Activated CD4-positive, alpha-beta T cell treated with anti-CD3 and anti-CD28 coated beads for 36 hours (primary cell): ENCODE data around the gene CLDN15. TPM values are rescaled to one million over a fixed set of nuclear protein-coding genes. Genes with fewer than 3 reads are reported as not detected.

Experiments
- ATAC-seq: fragments of 200-7000 bp; cut with Tn5 transposase; one replicate; pipeline ENCODE4 v1.10.0; 2021; ENCODE audit warnings: mild to moderate bottlenecking, moderate library complexity
- CTCF ChIA-PET: fragments of 350-600 bp; sonication (Branson Sonifier 250); formaldehyde crosslinking; loops from one replicate; lab custom pipeline; 2021; ENCODE audit warnings: antibody characterized with exemption; lab: Charles Lee
- POLR2A ChIA-PET: fragments of 350-600 bp; sonication (Branson Sonifier 250); formaldehyde crosslinking; loops from one replicate; lab custom pipeline; 2021; ENCODE audit warnings: antibody characterized with exemption, inconsistent platforms; lab: Charles Lee
- DNase-seq: peaks from one replicate; pipeline ENCODE4 v3.0.0-alpha.2; 2020
- H3K27ac Mint-ChIP-seq: one replicate; pipeline ENCODE4 v1.8.0; 2021; ENCODE audit warnings: mixed read lengths
- H3K27me3 Mint-ChIP-seq: one replicate; pipeline ENCODE4 v1.8.0; 2021; ENCODE audit warnings: mixed read lengths
- H3K36me3 Mint-ChIP-seq: one replicate; pipeline ENCODE4 v1.8.0; 2021; ENCODE audit warnings: low read depth, mixed read lengths
- H3K4me1 Mint-ChIP-seq: one replicate; pipeline ENCODE4 v1.8.0; 2021; ENCODE audit warnings: mixed read lengths
- H3K4me3 Mint-ChIP-seq: one replicate; pipeline ENCODE4 v1.8.0; 2021; ENCODE audit warnings: mild to moderate bottlenecking, moderate library complexity, mixed read lengths
- H3K9me3 Mint-ChIP-seq: one replicate; pipeline ENCODE4 v1.8.0; 2021; ENCODE audit warnings: low read depth, mixed read lengths
- intact Hi-C, 2 experiments: fragments of 100-400 bp; cut with DNase I in 1 of 2; cut with micrococcal nuclease in 1 of 2; formaldehyde crosslinking; loops; one replicate each; pipeline versions ENCODE4 v1.14.2 to v1.15.1; 2022 to 2024; cut with DNase I, micrococcal nuclease
- total RNA-seq, 2 experiments: library from RNA; stranded (reverse); gene quantifications; one replicate each; pipeline ENCODE4 v1.2.3, GENCODE V29; 2021

CLDN15 gene
- total RNA-seq, 2 experiments from 2014 or later: 16.4 to 17.2 TPM

DNA sequence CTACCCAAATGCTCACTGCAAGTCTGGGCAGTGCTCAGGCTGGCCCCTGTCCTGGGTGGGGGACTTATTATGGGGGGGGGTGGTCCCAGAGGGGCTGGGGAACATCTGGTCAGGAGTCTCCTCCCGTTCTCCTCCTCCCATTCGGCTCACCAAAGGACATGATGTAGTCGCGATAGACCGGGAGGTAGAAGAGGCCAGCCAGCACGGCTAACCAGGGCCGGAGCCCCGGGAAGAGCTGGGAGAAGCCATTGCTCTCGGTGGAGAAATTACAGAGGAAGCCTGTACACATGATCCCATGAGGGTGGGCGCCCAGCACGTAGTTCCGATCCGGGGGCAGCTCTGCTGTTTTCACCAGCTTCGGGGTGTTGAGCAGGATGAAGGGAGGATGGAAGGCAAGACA lies 39.1 kb downstream of the CLDN15 start:
- no peaks in the 10 kb centered on the region for H3K36me3 Mint-ChIP-seq
- no peaks in the 10 kb centered on the region for H3K9me3 Mint-ChIP-seq
- peaks cover 22% of the 10 kb centered on the region for H3K27me3 Mint-ChIP-seq
- ATAC-seq (no peak), DNase-seq (no peak)
- intact Hi-C loops: no loop called here
- H3K27ac Mint-ChIP-seq: no peak overlapping the region
- POLR2A ChIA-PET: no interaction called here
- CTCF ChIA-PET: interaction anchor here (0.9 kb wide), 1 partner anchor 52 kb away, joined by 4 read pairs; no protein-coding TSS in a partner anchor
- H3K4me3 Mint-ChIP-seq: no peak overlapping the region
- peaks cover 2% of the 10 kb centered on the region for H3K4me1 Mint-ChIP-seq

DNA sequence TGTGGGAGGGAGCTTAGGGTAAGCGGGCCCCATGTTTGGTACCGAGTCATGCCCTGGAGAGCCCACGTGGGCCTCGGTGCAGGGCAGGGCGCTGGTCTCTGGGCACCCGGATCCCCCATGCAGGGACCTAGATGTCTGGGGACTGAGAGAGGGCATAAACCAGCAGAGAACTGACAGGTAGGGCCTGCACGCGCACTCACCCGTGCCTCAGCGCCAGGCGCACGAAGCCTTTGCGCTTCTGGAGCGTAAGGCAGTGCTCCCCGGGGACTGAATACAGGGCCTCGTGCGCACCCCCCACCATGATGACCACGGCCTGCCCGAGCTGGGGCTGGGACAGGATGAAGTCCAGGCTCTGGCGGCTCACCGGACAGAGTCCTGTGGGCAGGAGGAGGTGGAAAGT lies 39.6 kb downstream of the CLDN15 start:
- H3K27me3 Mint-ChIP-seq: peaks cover 21% of the 10 kb centered on the region
- ChIA-PET CTCF (no interaction called here), POLR2A (no interaction called here)
- H3K4me3 Mint-ChIP-seq: no peak overlapping the region
- intact Hi-C loops: no loop called here
- H3K36me3 Mint-ChIP-seq: no peaks in the 10 kb centered on the region
- H3K27ac Mint-ChIP-seq: no peak overlapping the region
- peaks cover 2% of the 10 kb centered on the region for H3K4me1 Mint-ChIP-seq
- no peak for ATAC-seq
- no peak for DNase-seq
- H3K9me3 Mint-ChIP-seq: no peaks in the 10 kb centered on the region

DNA sequence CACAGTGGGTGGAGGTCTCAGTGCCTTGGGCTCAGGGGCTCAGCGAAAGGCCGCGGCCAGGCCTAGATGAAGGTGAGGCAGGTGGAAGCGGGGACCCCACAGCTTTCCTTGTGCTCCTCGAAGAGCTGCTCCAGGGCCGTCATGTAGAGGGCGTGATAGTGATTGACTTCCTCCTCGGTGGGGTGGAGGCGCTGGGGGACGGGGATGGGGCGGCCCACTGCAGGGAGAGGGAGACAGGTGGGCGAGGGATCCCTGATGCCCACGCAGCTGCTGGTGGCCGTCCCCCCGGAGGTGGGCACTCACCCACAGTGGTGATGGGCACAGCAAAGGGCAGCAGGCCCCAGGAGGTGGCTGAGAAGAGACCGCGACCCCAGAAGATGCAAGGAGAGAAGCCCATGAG lies 41.7 kb downstream of the CLDN15 start:
- Mint-ChIP-seq H3K9me3 (no peaks in the 10 kb centered on the region), H3K4me3 (no peak overlapping the region), H3K4me1 (peaks cover under 1% of the 10 kb centered on the region), H3K27ac (no peak overlapping the region), H3K27me3 (peaks cover 10% of the 10 kb centered on the region), H3K36me3 (no peaks in the 10 kb centered on the region)
- ATAC-seq (no peak), DNase-seq (no peak)
- POLR2A ChIA-PET: no interaction called here
- CTCF ChIA-PET: interaction anchor here (2.5 to 5.0 kb wide), 2 partner anchors 52 to 86 kb away, joined by 29 to 37 read pairs; no protein-coding TSS in a partner anchor
- intact Hi-C loops: no loop called here

DNA sequence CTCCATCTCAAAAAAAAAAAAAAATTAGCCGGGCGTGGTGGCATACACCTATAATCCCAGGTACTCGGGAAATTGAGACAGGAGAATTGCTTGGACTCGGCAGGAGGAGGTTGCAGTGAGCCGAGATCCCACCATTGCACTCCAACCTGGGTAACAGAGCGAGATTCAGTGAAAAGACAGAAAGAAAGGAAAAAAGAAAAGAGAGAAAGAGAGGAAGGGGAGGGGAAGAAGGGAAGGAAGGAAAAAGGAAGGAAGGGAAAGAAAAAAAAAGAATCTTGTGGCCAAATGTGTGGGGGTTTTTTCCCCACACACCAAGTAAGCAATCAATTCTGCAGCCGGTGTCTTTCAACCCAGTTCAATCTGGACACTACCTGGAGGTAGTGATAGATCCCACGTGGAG lies 48.5 kb downstream of the CLDN15 start:
- Mint-ChIP-seq H3K4me3 (no peak overlapping the region), H3K4me1 (no peaks in the 10 kb centered on the region), H3K36me3 (no peaks in the 10 kb centered on the region), H3K9me3 (no peaks in the 10 kb centered on the region), H3K27ac (no peak overlapping the region), H3K27me3 (peaks cover 8% of the 10 kb centered on the region)
- intact Hi-C loops: no loop called here
- ATAC-seq (no peak), DNase-seq (no peak)
- ChIA-PET POLR2A (no interaction called here), CTCF (interaction anchor here (5.8 kb wide), 1 partner anchor 46 kb away, joined by 132 read pairs; no protein-coding TSS in a partner anchor)

DNA sequence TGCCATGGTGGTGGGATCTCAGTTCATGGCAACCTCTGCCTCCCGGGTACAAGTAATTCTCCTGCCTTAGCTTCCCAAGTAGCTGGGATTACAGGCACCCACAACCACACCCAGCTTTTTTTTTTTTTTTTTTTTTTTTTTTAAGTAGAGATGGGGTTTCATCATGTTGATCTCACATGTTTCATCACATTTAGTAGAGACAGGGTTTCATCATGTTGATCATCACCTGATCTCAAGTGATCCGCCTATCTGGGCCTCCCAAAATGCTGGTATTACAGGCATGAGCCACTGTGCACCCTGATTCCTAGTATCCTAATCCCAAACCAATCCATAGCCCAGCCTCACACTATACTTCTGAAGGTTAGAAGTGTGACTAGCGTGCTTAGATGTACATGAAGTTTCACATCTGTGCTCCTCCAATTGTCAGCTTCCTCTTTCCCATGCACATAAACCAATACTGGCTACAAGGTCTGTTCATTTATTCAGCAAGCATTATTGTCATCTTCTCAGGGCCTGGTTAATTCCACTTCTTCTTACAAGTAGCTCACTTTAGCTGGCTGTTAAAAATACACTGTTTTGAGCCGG lies 50.7 kb downstream of the CLDN15 start:
- CTCF ChIA-PET: interaction anchor here (0.7 to 1.2 kb wide), 2 partner anchors 17 to 43 kb away, joined by 4 to 5 read pairs; no protein-coding TSS in a partner anchor
- POLR2A ChIA-PET: no interaction called here

DNA sequence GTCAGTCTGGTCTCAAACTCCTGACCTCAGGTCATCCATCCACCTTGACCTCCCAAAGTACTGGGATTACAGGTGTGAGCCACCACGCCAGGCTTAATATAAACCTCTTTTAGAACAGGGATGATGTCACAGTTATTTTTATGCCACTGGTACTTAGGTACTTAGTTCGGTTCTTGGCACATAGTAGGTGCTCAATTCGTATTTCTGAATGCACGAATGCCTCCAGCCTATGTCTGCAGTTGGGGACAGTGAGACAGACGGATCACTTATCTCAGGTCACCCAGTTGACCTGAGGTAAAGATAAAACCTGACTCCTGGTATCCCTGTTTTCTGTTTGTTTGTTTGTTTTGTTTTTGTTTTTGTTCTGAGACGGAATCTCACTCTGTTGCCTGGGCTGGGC lies 51.4 kb downstream of the CLDN15 start:
- no peak for DNase-seq
- ChIA-PET CTCF (interaction anchor here (0.7 kb wide), 1 partner anchor 42 kb away, joined by 4 read pairs; no protein-coding TSS in a partner anchor), POLR2A (interaction anchor here (0.6 kb wide), 1 partner anchor 39 kb away, joined by 5 read pairs; no protein-coding TSS in a partner anchor)
- no peak for ATAC-seq
- Mint-ChIP-seq H3K9me3 (no peaks in the 10 kb centered on the region), H3K27ac (no peak overlapping the region), H3K4me3 (no peak overlapping the region), H3K27me3 (peaks cover 19% of the 10 kb centered on the region), H3K4me1 (no peaks in the 10 kb centered on the region), H3K36me3 (no peaks in the 10 kb centered on the region)
- intact Hi-C loops: no loop called here

More for the DNA sequence above, 50.7 kb downstream of the CLDN15 start:
- no peak overlapping the region for H3K27ac Mint-ChIP-seq
- H3K36me3 Mint-ChIP-seq: no peaks in the 10 kb centered on the region
- intact Hi-C loops: no loop called here
- H3K4me3 Mint-ChIP-seq: no peak overlapping the region
- H3K4me1 Mint-ChIP-seq: no peaks in the 10 kb centered on the region
- peaks cover 17% of the 10 kb centered on the region for H3K27me3 Mint-ChIP-seq
- ATAC-seq: no peak
- no peak for DNase-seq
- no peaks in the 10 kb centered on the region for H3K9me3 Mint-ChIP-seq

DNA sequence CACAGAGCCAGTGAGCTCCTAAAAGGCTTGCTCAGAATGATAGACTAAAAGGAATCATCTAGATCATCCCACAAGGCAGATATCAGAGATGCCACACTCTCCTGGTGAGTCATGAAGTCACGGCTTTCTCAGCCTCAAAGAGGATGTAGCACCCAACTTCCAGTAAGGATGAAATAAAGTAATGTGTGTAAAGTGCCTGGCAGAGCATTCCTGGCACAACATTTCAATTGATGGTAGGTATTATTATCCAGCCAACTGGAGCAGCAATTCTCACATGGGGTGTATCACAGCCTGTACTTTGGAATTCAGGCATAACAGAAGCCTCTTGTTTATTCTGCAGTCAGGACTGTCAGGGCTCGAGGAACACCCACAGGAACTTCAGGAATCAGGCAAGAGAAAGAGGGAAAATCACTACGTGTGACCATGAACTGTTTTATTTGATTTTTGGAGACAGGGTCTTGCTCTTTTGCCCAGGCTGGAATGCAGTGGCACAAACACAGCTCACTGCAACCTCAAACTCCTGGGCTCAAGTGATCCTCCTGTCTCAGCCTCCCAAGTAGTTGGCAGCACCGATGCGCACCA lies 52.3 kb downstream of the CLDN15 start:
- intact Hi-C loops: no loop called here
- ATAC-seq (no peak), DNase-seq (no peak)
- Mint-ChIP-seq H3K27ac (no peak overlapping the region), H3K9me3 (no peaks in the 10 kb centered on the region), H3K27me3 (peaks cover 25% of the 10 kb centered on the region), H3K36me3 (no peaks in the 10 kb centered on the region), H3K4me3 (no peak overlapping the region), H3K4me1 (peaks cover 3% of the 10 kb centered on the region)
- CTCF ChIA-PET: interaction anchor here (1.0 to 1.3 kb wide), 2 partner anchors 41 to 98 kb away, joined by 3 read pairs; no protein-coding TSS in a partner anchor
- POLR2A ChIA-PET: no interaction called here

Other genes starting within 250 kb of the CLDN15 start
- not detected for gene MUC17, start 217.7 kb downstream of the CLDN15 start, total RNA-seq
- gene TRIM56, start 152.3 kb downstream of the CLDN15 start, total RNA-seq: 10 to 100 TPM; 35.3 to 40.8 TPM
- gene SERPINE1, start 110.7 kb downstream of the CLDN15 start, total RNA-seq: under 1 TPM; 0.05 to 0.07 TPM
- 10 to 100 TPM; 33.7 to 43.0 TPM for gene AP1S1, start 83.3 kb downstream of the CLDN15 start, total RNA-seq
- under 1 TPM; 0.09 to 0.11 TPM for gene VGF, start 72.2 kb downstream of the CLDN15 start, total RNA-seq
- not detected for gene NAT16, start 57.5 kb downstream of the CLDN15 start, total RNA-seq
- gene MOGAT3, start 36.8 kb downstream of the CLDN15 start, total RNA-seq: not detected
- 10 to 100 TPM; 30.7 to 35.9 TPM for gene PLOD3, start 20.2 kb downstream of the CLDN15 start, total RNA-seq
- 10 to 100 TPM; 44.2 TPM for gene ZNHIT1, start 19.6 kb downstream of the CLDN15 start, total RNA-seq
- gene FIS1, start 7.3 kb upstream of the CLDN15 start, total RNA-seq: 10 to 100 TPM; 70.5 to 92.6 TPM
- gene IFT22, start 84.0 kb upstream of the CLDN15 start, total RNA-seq: 1 to 10 TPM; 6.0 to 6.7 TPM
- gene COL26A1, start 125.1 kb upstream of the CLDN15 start, total RNA-seq: not detected